GM21786 (cell line): ENCODE data around the gene TMEM91.

ENCODE experiments used
- ATAC-seq: cut with Tn5 transposase; IDR thresholded peaks from one replicate; pipeline ENCODE4 v1.9.1; 2021; ENCODE audit not compliant: unreplicated experiment

The TMEM91 gene

GRCh38 chr19:41409288-41409687, 33.0 kb downstream of the TMEM91 start:
- no peak for ATAC-seq

- no peak for ATAC-seq
Measured at GRCh38 chr19:41410336-41411054, 34.2 kb downstream of the TMEM91 start.

- no peak for ATAC-seq
Measured at GRCh38 chr19:41411100-41411967, 35.0 kb downstream of the TMEM91 start.

GRCh38 chr19:41411968-41412265, 35.6 kb downstream of the TMEM91 start:
- no peak for ATAC-seq

GRCh38 chr19:41412953-41413352, 36.6 kb downstream of the TMEM91 start:
- ATAC-seq = no peak

- ATAC-seq = no peak
Measured at GRCh38 chr19:41413947-41414346, 37.6 kb downstream of the TMEM91 start.

- ATAC-seq = no peak
Measured at GRCh38 chr19:41414461-41414860, 38.1 kb downstream of the TMEM91 start.

- ATAC-seq = no peak
Measured at GRCh38 chr19:41415154-41415571, 38.8 kb downstream of the TMEM91 start.

GRCh38 chr19:41416194-41416674, 39.9 kb downstream of the TMEM91 start:
- ATAC-seq = no peak

GRCh38 chr19:41420101-41420880, 44.0 kb downstream of the TMEM91 start:
- no peak for ATAC-seq

- ATAC-seq = no peak
Measured at GRCh38 chr19:41421314-41421713, 45.0 kb downstream of the TMEM91 start.

- no peak for ATAC-seq
Measured at GRCh38 chr19:41421973-41422372, 45.6 kb downstream of the TMEM91 start.

- ATAC-seq = no peak
Measured at GRCh38 chr19:41422456-41422855, 46.1 kb downstream of the TMEM91 start.

- ATAC-seq = no peak
Measured at GRCh38 chr19:41422955-41423354, 46.6 kb downstream of the TMEM91 start.

GRCh38 chr19:41424335-41425173, 48.2 kb downstream of the TMEM91 start:
- ATAC-seq = no peak

- no peak for ATAC-seq
Measured at GRCh38 chr19:41425174-41426115, 49.1 kb downstream of the TMEM91 start.

- ATAC-seq = no peak
Measured at GRCh38 chr19:41426116-41426841, 49.9 kb downstream of the TMEM91 start.

- ATAC-seq = no peak
Measured at GRCh38 chr19:41426952-41427646, 50.8 kb downstream of the TMEM91 start, which contains the start of gene B3GNT8. Gene B3GNT8, minus strand, starts transcription at chr19:41427374. Its CDS starts 596 bp downstream, at chr19:41426778.
